ENCODE results near the gene CDK5RAP2. TPM values are rescaled to one million over a fixed set of nuclear protein-coding genes. Genes with fewer than 3 reads are reported as not detected.

The CDK5RAP2 gene
- total RNA-seq, 6 experiments from 2014 or later = 25.9 to 61.6 (median 34.7) TPM

DNA sequence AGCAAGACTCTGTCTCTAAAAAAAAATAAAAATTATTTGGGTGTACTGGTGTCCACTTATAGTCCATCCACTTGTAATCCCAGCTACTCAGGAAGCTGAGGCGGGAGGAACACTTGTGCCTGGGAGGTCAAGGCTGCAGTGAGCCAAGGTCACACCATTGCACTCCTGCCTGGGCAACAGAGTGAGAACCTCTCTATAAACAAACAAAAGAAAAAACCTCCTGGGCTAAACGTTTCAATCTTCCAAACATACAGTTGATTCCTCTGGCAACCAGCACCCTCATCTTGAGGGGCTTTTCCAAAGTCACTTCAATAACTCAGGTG, 13.9 kb upstream of the CDK5RAP2 start:
- DNase-seq = no peak
- TF ChIP-seq, protein P1, sequence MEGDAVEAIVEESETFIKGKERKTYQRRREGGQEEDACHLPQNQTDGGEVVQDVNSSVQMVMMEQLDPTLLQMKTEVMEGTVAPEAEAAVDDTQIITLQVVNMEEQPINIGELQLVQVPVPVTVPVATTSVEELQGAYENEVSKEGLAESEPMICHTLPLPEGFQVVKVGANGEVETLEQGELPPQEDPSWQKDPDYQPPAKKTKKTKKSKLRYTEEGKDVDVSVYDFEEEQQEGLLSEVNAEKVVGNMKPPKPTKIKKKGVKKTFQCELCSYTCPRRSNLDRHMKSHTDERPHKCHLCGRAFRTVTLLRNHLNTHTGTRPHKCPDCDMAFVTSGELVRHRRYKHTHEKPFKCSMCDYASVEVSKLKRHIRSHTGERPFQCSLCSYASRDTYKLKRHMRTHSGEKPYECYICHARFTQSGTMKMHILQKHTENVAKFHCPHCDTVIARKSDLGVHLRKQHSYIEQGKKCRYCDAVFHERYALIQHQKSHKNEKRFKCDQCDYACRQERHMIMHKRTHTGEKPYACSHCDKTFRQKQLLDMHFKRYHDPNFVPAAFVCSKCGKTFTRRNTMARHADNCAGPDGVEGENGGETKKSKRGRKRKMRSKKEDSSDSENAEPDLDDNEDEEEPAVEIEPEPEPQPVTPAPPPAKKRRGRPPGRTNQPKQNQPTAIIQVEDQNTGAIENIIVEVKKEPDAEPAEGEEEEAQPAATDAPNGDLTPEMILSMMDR (IDR thresholded peaks at IDR 0.05) = no peak
- TF ChIP-seq POLR2A (IDR thresholded peaks at IDR 0.05) = no peak
- peak in 1 of 4 donors; percentile 23 for ATAC-seq
- Histone ChIP-seq H3K9me3 (no peaks in the 10 kb centered on the region), H3K36me3 (no peaks in the 10 kb centered on the region), H3K27ac (no peak overlapping the region), H3K4me3 (no peak overlapping the region), H3K4me1 (no peaks in the 10 kb centered on the region), H3K27me3 (no peaks in the 10 kb centered on the region)
- intact Hi-C loops (cut with DNase I) = no loop called here
- WGBS (ENCODE audit: insufficient coverage, low coverage, low lambda C conversion rate, missing lambda C conversion rate) = 37% methylated on average over 2 of the region's 2 CpGs

DNA sequence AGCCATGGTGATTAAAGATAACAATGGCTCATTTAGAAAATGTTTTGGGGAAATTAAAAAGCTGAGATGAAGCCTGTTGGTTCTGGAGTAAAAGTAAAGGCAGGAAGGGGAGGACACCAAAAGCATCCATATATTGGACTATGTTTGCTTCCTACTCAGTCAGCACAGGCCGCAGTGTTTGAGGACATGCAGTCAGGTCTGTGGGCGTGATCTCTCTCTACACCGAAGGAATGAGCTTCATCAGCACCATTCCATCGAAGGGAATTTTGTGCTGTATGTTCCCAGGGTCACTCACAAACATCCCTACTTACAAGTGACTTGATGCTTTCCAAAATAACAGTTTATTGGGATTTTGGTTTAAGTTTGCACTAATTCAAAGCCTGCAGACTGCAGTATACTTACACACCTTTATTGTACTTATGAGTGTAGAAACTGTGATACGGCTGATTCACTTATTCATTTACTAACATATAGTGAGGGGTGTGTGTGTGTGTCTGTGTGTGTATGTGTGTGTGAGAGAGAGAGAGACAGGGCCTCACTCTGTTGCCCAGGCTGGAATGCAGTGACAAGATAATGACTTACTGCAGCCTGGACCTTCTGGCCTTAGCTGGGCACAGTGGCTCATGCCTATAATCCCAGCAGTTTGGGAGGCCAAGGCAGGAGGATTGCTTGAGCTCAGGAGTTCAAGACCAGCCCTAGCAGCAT, 13.4 kb upstream of the CDK5RAP2 start:
- Histone ChIP-seq H3K4me3 (no peak overlapping the region), H3K27me3 (no peaks in the 10 kb centered on the region), H3K9me3 (no peaks in the 10 kb centered on the region), H3K4me1 (no peaks in the 10 kb centered on the region), H3K27ac (no peak overlapping the region), H3K36me3 (no peaks in the 10 kb centered on the region)
- intact Hi-C loops (cut with DNase I) = no loop called here
- ATAC-seq = no peak
- TF ChIP-seq, protein P1 (IDR thresholded peaks at IDR 0.05) = no peak
- no peak for TF ChIP-seq POLR2A (IDR thresholded peaks at IDR 0.05)
- 57% methylated on average over 2 of the region's 5 CpGs for WGBS (ENCODE audit: insufficient coverage, low coverage, low lambda C conversion rate, missing lambda C conversion rate)
- no peak for DNase-seq

DNA sequence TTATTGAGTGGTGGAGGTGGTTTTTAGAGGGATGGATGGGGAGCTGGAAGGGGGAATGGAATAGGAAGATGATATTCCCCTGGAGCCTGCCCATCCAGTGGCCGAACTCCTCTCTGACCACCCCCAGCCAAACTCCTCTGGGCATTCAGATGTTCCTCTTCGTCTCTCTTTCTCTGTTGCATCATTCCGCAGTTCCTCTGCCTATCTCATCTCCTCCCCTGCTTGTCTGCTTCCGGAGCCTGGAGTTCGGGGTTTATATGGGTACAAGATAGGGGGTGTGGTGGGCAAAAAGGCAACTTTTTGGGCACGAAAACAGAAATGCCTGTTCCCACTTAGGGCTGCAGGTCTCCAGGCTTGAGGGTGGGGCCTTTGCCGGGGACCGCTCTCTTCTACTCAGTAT, 12.2 kb upstream of the CDK5RAP2 start:
- Histone ChIP-seq H3K36me3 (no peaks in the 10 kb centered on the region), H3K4me1 (no peaks in the 10 kb centered on the region), H3K27me3 (no peaks in the 10 kb centered on the region), H3K9me3 (no peaks in the 10 kb centered on the region), H3K4me3 (no peak overlapping the region), H3K27ac (no peak overlapping the region)
- TF ChIP-seq, protein P1 (IDR thresholded peaks at IDR 0.05) = no peak
- WGBS (ENCODE audit: insufficient coverage, low coverage, low lambda C conversion rate, missing lambda C conversion rate) = 88% methylated on average over 6 of the region's 8 CpGs
- no peak for ATAC-seq
- no peak for DNase-seq
- intact Hi-C loops (cut with DNase I) = no loop called here

DNA sequence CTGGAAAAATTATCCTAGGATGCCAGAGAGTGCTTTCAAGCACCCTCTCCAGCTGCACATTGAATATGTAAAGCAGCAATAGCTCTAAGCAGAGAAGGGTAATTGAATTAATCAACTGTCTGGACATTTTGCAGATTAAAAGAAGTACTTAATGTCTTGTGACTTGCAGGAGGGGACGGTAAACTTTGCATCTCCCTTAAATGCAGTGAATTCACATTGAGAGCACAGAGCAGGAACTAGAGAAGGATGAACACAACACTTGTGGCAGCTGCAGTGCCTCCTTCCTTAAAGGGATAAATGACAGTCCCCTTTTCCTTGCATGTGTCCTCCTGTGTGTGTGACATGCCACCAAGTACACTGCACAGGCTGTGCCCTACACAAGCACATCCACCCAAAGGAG, 7.4 kb upstream of the CDK5RAP2 start:
- Histone ChIP-seq H3K36me3 (no peaks in the 10 kb centered on the region), H3K27ac (no peak overlapping the region), H3K4me1 (peaks cover 0 to 6% (median 0%) of the 10 kb centered on the region in 4 donors), H3K4me3 (no peak overlapping the region), H3K27me3 (no peaks in the 10 kb centered on the region), H3K9me3 (no peaks in the 10 kb centered on the region)
- WGBS (ENCODE audit: insufficient coverage, low coverage, low lambda C conversion rate, missing lambda C conversion rate) = 57% methylated on average over 1 of the region's 1 CpG
- intact Hi-C loops (cut with DNase I) = no loop called here
- ATAC-seq (no peak), DNase-seq (no peak)
- TF ChIP-seq POLR2A (IDR thresholded peaks at IDR 0.05) = no peak
- TF ChIP-seq, protein P1 (IDR thresholded peaks at IDR 0.05) = no peak
